H9 (cell line): ENCODE measurements around the gene ATG9B. TPM values are rescaled to one million over a fixed set of nuclear protein-coding genes. Genes with fewer than 3 reads are reported as not detected.

Experiments
- DNase-seq: peaks from one replicate; pipeline ENCODE4 v3.0.0-alpha.2; 2017
- H2AFZ ChIP-seq: one replicate; pipeline ENCODE4 v1.6.1; 2013; ENCODE audit warnings: mild to moderate bottlenecking, low read length, control low read depth, moderate library complexity
- H2AK5ac ChIP-seq: 2 replicates; pipeline ENCODE4 v1.6.1; 2013; ENCODE audit warnings: low read length, control low read depth, mixed read lengths; ENCODE audit not compliant: insufficient read length
- H2BK120ac ChIP-seq: one replicate; pipeline ENCODE4 v1.6.1; 2013; ENCODE audit warnings: low read depth, mild to moderate bottlenecking, low read length, control low read depth, inconsistent platforms; ENCODE audit not compliant: poor library complexity, severe bottlenecking
- H2BK12ac ChIP-seq: 2 replicates; pipeline ENCODE4 v1.6.1; 2013; ENCODE audit warnings: low read length, control low read depth, mixed read lengths, low read depth; ENCODE audit not compliant: insufficient read length
- H2BK15ac ChIP-seq: 2 replicates; pipeline ENCODE4 v1.6.1; 2013; ENCODE audit warnings: low read depth, low read length, control low read depth
- H2BK20ac ChIP-seq: one replicate; pipeline ENCODE4 v1.6.1; 2013; ENCODE audit warnings: low read depth, mild to moderate bottlenecking, low read length, control low read depth, inconsistent platforms; ENCODE audit not compliant: poor library complexity, severe bottlenecking
- H2BK5ac ChIP-seq: 2 replicates; pipeline ENCODE4 v1.6.1; 2013; ENCODE audit warnings: low read length, control low read depth, mixed read lengths; ENCODE audit not compliant: insufficient read length
- H3K14ac ChIP-seq: 2 replicates; pipeline ENCODE4 v1.6.1; 2013; ENCODE audit warnings: low read length, control low read depth; ENCODE audit not compliant: insufficient read depth
- H3K18ac ChIP-seq: 2 replicates; pipeline ENCODE4 v1.6.1; 2013; ENCODE audit warnings: low read depth, mild to moderate bottlenecking, mixed read lengths, low read length, control low read depth; ENCODE audit not compliant: insufficient read length
- H3K23ac ChIP-seq: 2 replicates; pipeline ENCODE4 v1.6.1; 2013; ENCODE audit warnings: low read length, control low read depth, mixed read lengths, low read depth; ENCODE audit not compliant: insufficient read length
- H3K23me2 ChIP-seq: 2 replicates; pipeline ENCODE4 v1.6.1; 2013; ENCODE audit warnings: low read depth, mild to moderate bottlenecking, mixed read lengths, low read length, control low read depth; ENCODE audit not compliant: insufficient read length, poor library complexity, severe bottlenecking
- H3K27ac ChIP-seq: 2 replicates; pipeline ENCODE4 v1.5.1; 2013; ENCODE audit warnings: low read length, control low read depth, mixed read lengths, low read depth; ENCODE audit not compliant: insufficient read length
- H3K27me3 ChIP-seq: 2 replicates; pipeline ENCODE4 v1.6.1; 2013; ENCODE audit warnings: low read length, control low read depth, inconsistent platforms; ENCODE audit not compliant: insufficient read depth
- H3K4ac ChIP-seq: 2 replicates; pipeline ENCODE4 v1.6.1; 2013; ENCODE audit warnings: low read depth, mild to moderate bottlenecking, control low read depth, inconsistent platforms, low read length, moderate library complexity
- H3K4me1 ChIP-seq: 2 replicates; pipeline ENCODE4 v1.6.1; 2013; ENCODE audit warnings: low read length, control low read depth, inconsistent platforms; ENCODE audit not compliant: insufficient read depth
- H3K4me2 ChIP-seq: 2 replicates; pipeline ENCODE4 v1.6.1; 2013; ENCODE audit warnings: low read length, control low read depth, mixed read lengths; ENCODE audit not compliant: insufficient read length, insufficient read depth
- H3K56ac ChIP-seq: 2 replicates; pipeline ENCODE4 v1.6.1; 2013; ENCODE audit warnings: low read depth, mild to moderate bottlenecking, mixed read lengths, low read length, control low read depth; ENCODE audit not compliant: insufficient read length
- H3K79me1 ChIP-seq: 2 replicates; pipeline ENCODE4 v1.6.1; 2013; ENCODE audit warnings: low read depth, mild to moderate bottlenecking, moderate library complexity, low read length, control low read depth, inconsistent platforms; ENCODE audit not compliant: insufficient read depth, poor library complexity, severe bottlenecking
- H3K79me2 ChIP-seq: 2 replicates; pipeline ENCODE4 v1.6.1; 2013; ENCODE audit warnings: low read length, control low read depth, inconsistent platforms; ENCODE audit not compliant: insufficient read depth
- H3K9ac ChIP-seq: 2 replicates; pipeline ENCODE4 v1.6.1; 2013; ENCODE audit warnings: low read length, control low read depth, mixed read lengths; ENCODE audit not compliant: insufficient read length; ENCODE audit errors: extremely low read depth
- H3K9me3 ChIP-seq: one replicate; pipeline ENCODE4 v1.6.1; 2013; ENCODE audit warnings: low read depth, low read length, inconsistent platforms; ENCODE audit not compliant: control insufficient read depth
- H3T11ph ChIP-seq: one replicate; pipeline ENCODE4 v1.6.1; 2013; ENCODE audit warnings: mild to moderate bottlenecking, low read length, control low read depth, inconsistent platforms
- H4K20me1 ChIP-seq: one replicate; pipeline ENCODE4 v1.6.1; 2013; ENCODE audit not compliant: control insufficient read depth, insufficient read length, insufficient read depth
- H4K5ac ChIP-seq: 2 replicates; pipeline ENCODE4 v1.6.1; 2013; ENCODE audit warnings: low read depth, mild to moderate bottlenecking, mixed read lengths, low read length, control low read depth; ENCODE audit not compliant: insufficient read length
- H4K8ac ChIP-seq: replicated peaks from 2 replicates; pipeline ENCODE4 v1.6.1; 2013; ENCODE audit warnings: low read length, control low read depth, mixed read lengths, low read depth; ENCODE audit not compliant: insufficient read length
- H4K91ac ChIP-seq: 2 replicates; pipeline ENCODE4 v1.6.1; 2013; ENCODE audit warnings: low read depth, mild to moderate bottlenecking, moderate library complexity, mixed read lengths, low read length, control low read depth; ENCODE audit not compliant: insufficient read length
- H3K27ac Mint-ChIP-seq, 3 experiments: 2 replicates in 2 of 3; 3 replicates in 1 of 3; pipeline ENCODE4 v1.8.0; 2020 to 2021; ENCODE audit warnings: mixed read lengths in 3 of 3, mild to moderate bottlenecking in 1 of 3, moderate library complexity in 1 of 3
- H3K27me3 Mint-ChIP-seq: 2 replicates; pipeline ENCODE4 v1.8.0; 2021; ENCODE audit warnings: low read depth, mild to moderate bottlenecking, moderate library complexity, mixed read lengths
- H3K36me3 Mint-ChIP-seq, 3 experiments: 2 replicates in 2 of 3; 3 replicates in 1 of 3; pipeline ENCODE4 v1.8.0; 2020 to 2021; ENCODE audit warnings: low read depth in 3 of 3, mixed read lengths in 3 of 3; ENCODE audit not compliant: insufficient read depth in 1 of 3
- H3K4me1 Mint-ChIP-seq, 2 experiments: 2 replicates each; pipeline ENCODE4 v1.8.0; 2020; ENCODE audit warnings: mixed read lengths in 2 of 2
- H3K4me3 Mint-ChIP-seq, 2 experiments: 2 replicates in 1 of 2; 3 replicates in 1 of 2; pipeline ENCODE4 v1.8.0; 2020 to 2021; ENCODE audit warnings: mild to moderate bottlenecking in 2 of 2, mixed read lengths in 2 of 2, moderate library complexity in 1 of 2
- H3K9me3 Mint-ChIP-seq, 2 experiments: 2 replicates in 1 of 2; 3 replicates in 1 of 2; pipeline ENCODE4 v1.8.0; 2020; ENCODE audit warnings: mild to moderate bottlenecking in 2 of 2, mixed read lengths in 2 of 2, moderate library complexity in 1 of 2
- CTCF ChIP-seq: fragments of 200-600 bp; sonication (generic); conservative IDR thresholded peaks from 3 replicates; pipeline ENCODE4 v1.8.0; 2021; ENCODE audit warnings: antibody characterized with exemption, mild to moderate bottlenecking
- WGBS: extraction: QIAGEN DNeasy Blood & Tissue Kit; methylation state at CpG from one replicate; pipeline ENCODE4 v1.1.7; 2013; ENCODE audit warnings: missing lambda C conversion rate, low lambda C conversion rate, mixed read lengths; ENCODE audit not compliant: insufficient read length; ENCODE audit errors: extremely low coverage; 5-methylcytosine and 5-hydroxymethylcytosine counted together
- total RNA-seq: library from RNA; stranded (reverse); gene quantifications from 2 replicates; pipeline ENCODE4 v1.2.1, GENCODE V29; 2021

Gene ATG9B
- total RNA-seq, 1 experiment from 2014 or later, result 1.5 TPM

DNA sequence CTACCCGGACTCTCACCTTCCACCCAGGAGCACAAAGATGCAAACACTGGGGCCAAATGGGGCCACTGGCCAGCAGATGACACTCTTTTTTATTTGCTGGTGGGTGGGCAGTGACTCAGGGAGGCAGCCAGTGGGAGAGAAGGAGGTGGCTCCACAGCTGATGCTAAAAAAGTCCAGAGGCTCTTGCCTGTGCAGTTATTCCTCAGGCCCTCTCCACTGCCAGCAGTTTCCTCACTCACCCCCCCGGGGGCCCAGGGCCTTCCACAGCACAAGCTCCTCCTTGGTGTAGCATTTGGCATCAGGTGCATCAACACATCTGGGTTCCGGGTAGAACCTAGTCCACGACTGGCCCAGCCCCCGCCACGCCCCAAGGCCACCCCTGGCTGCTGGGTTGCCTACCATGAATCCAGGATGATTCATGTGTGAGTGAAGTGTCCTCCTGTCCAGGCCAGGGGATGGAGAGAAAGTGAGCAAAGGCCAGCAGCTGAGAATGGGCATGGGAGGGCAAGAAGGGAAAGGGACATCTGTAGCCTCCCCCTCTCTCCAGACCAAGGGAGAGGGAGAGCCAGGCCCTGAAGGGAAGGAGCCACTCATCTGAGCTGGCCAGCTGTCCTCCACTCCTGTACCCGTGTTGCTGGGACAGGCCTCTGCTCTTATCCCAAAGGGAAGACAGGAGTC is 44.4 kb downstream of the ATG9B start:
- Histone ChIP-seq H2AK5ac (no peak overlapping the region), H2BK20ac (no peak overlapping the region), H3K4me1 (peaks cover 5% of the 10 kb centered on the region; the same call in 1 of the 2 replicates), H4K8ac (no peak overlapping the region), H2BK5ac (no peak overlapping the region), H4K20me1 (no peaks in the 10 kb centered on the region), H2BK15ac (no peak overlapping the region), H3K9ac (no peak overlapping the region), H2BK12ac (no peak overlapping the region), H3K23me2 (peaks cover 19% of the 10 kb centered on the region), H3K4me2 (peak overlapping the region; percentile 63), H3K18ac (no peak overlapping the region), H3K14ac (no peak overlapping the region), H3K23ac (no peak overlapping the region), H2AFZ (no peak overlapping the region), H2BK120ac (no peak overlapping the region), H4K91ac (no peak overlapping the region), H4K5ac (no peak overlapping the region), H3K27me3 (peaks cover 7% of the 10 kb centered on the region; the same call in 1 of the 2 replicates), H3K4ac (no peak overlapping the region), H3K9me3 (no peaks in the 10 kb centered on the region), H3K56ac (no peak overlapping the region), H3K79me2 (no peaks in the 10 kb centered on the region), H3K27ac (no peak overlapping the region), H3T11ph (no peak overlapping the region), H3K79me1 (no peaks in the 10 kb centered on the region)
- no peak for DNase-seq
- WGBS, result no CpG with 5 or more reads among the region's 7 CpGs
- no peak for TF ChIP-seq CTCF
- Mint-ChIP-seq H3K27me3 (peaks cover 83% of the 10 kb centered on the region), H3K4me1 (peaks cover 39 to 51% of the 10 kb centered on the region in 2 experiments), H3K4me3 (peak overlapping the region in 1 of 2 experiments; percentile 63; a peak in 2 of 5 replicates), H3K27ac (no peak overlapping the region), H3K36me3 (no peaks in the 10 kb centered on the region; a peak in 1 of 7 replicates), H3K9me3 (no peaks in the 10 kb centered on the region; a peak in 2 of 5 replicates)
